ENCODE results near the gene AKR7A3.

GRCh38 chr1:19326748-19327065 lies 38.1 kb upstream of the AKR7A3 start:
- TF ChIP-seq CTCF (IDR thresholded peaks at IDR 0.05) (no peak), MAX (CRISPR knock-in tag; IDR thresholded peaks at IDR 0.05) (no peak), ETV6 (CRISPR knock-in tag; IDR thresholded peaks at IDR 0.05) (no peak), NR2C2 (CRISPR knock-in tag; IDR thresholded peaks at IDR 0.05) (no peak), ZNF263 (CRISPR knock-in tag; IDR thresholded peaks at IDR 0.05; ENCODE audit: low read depth) (no peak), NFYB (CRISPR knock-in tag; conservative IDR thresholded peaks at IDR 0.05; ENCODE audit: low read depth) (no peak), ELF4 (CRISPR knock-in tag; IDR thresholded peaks at IDR 0.05; ENCODE audit: low read depth) (no peak), ZNF138 (CRISPR knock-in tag; conservative IDR thresholded peaks at IDR 0.05) (no peak)
